Duodenal mucosa (tissue), 2 donors: ENCODE results near the gene NFKBIL1.

Experiments used
- H3K27ac ChIP-seq: one replicate; pipeline ENCODE4 v1.7.0; 2013; ENCODE audit warnings: low read depth, low read length
- H3K27me3 ChIP-seq, 2 donors: one replicate each; pipeline ENCODE4 v1.7.0; 2013; ENCODE audit warnings: low read length in 2 of 2, control low read depth in 1 of 2; ENCODE audit not compliant: insufficient read depth in 2 of 2, control insufficient read depth in 1 of 2
- H3K36me3 ChIP-seq, 2 donors: one replicate each; pipeline ENCODE4 v1.7.0; 2013; ENCODE audit warnings: low read length in 2 of 2, control low read depth in 1 of 2; ENCODE audit not compliant: insufficient read depth in 2 of 2, control insufficient read depth in 1 of 2
- H3K4me1 ChIP-seq, 2 donors: one replicate each; pipeline ENCODE4 v1.7.0; 2013; ENCODE audit warnings: low read length in 2 of 2, control low read depth in 1 of 2; ENCODE audit not compliant: insufficient read depth in 2 of 2, control insufficient read depth in 1 of 2
- H3K4me3 ChIP-seq, 2 donors: one replicate each; pipeline ENCODE4 v1.7.0; 2013; ENCODE audit warnings: low read length in 2 of 2, low read depth in 1 of 2
- H3K9ac ChIP-seq, 2 donors: one replicate each; pipeline ENCODE4 v1.7.0; 2013; ENCODE audit warnings: low read length in 2 of 2, low read depth in 1 of 2
- H3K9me3 ChIP-seq, 2 donors: one replicate each; pipeline ENCODE4 v1.7.0; 2013; ENCODE audit warnings: low read length in 2 of 2, control low read depth in 1 of 2; ENCODE audit not compliant: control insufficient read depth in 1 of 2

NFKBIL1 gene

DNA sequence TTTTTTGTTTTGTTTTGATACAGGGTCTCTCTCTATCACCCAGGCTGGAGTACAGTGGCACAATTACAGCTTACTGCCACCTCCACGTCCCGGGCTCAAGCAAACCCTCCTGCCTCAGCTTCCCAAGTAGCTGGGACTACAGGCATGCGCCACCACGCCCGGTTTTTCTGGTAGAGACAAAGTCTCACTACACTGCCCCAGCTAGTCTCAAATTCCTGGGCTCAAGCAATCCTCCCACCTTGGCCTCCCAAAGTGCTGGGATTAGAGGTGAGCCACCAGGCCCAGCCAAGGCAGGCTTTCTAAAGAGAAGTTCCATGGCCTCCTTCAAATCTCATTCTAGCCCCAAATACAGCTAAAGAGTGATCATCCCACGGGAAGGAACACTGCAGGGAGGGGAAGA is 13.4 kb upstream of the NFKBIL1 start:
- Histone ChIP-seq H3K9ac (no peak overlapping the region), H3K9me3 (no peaks in the 10 kb centered on the region), H3K4me1 (peaks cover 4 to 7% of the 10 kb centered on the region in 2 donors), H3K27me3 (no peaks in the 10 kb centered on the region), H3K36me3 (peaks cover 56 to 93% of the 10 kb centered on the region in 2 donors), H3K27ac (no peak overlapping the region), H3K4me3 (no peak overlapping the region)

- Histone ChIP-seq H3K27me3 (no peaks in the 10 kb centered on the region), H3K9ac (no peak overlapping the region), H3K36me3 (peaks cover 62 to 96% of the 10 kb centered on the region in 2 donors), H3K27ac (no peak overlapping the region), H3K9me3 (no peaks in the 10 kb centered on the region), H3K4me1 (peaks cover 10 to 13% of the 10 kb centered on the region in 2 donors), H3K4me3 (no peak overlapping the region)
These were observed 12.8 kb upstream of the NFKBIL1 start for GRCh38 chr6:31534521-31535040.

DNA sequence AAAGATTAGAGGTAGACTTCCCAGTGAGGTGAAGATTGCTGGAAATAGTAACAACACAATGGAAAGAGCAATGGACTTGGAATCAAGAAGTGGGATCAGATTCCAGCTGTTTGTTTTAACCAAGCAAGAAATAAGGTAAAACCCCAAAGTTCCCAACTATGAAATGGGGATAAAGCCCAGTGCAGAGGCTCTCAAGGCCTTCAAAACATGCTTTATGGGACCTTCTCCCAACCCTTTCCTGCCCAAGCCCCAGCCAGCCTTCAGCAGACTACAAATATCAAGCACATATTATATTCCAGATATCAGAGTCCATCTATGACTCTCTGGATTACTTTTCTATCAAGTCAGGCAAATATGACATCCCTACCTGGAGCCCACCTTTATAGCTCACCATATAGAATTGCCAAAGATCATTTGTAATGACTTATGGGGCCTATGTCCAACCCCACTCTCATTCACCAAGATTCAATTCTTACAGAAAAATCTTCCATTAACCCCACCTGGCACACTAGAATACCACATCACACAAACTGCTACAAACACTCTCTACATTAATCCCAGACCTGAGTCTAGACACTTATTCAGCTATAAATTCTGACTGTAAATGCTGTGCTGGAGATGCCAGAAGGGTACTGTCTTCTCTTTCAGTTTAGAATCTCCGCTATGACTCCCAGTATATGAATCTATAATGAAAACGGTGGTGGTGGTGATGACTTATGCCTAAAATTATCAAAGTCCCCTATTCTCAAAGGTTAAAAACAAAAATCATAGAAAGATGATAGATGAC is 11.7 kb upstream of the NFKBIL1 start:
- H3K9me3 ChIP-seq = no peaks in the 10 kb centered on the region
- peaks cover 20 to 23% of the 10 kb centered on the region in 2 donors for H3K4me1 ChIP-seq
- H3K9ac ChIP-seq = no peak overlapping the region
- no peak overlapping the region for H3K4me3 ChIP-seq
- H3K27me3 ChIP-seq = no peaks in the 10 kb centered on the region
- H3K27ac ChIP-seq = no peak overlapping the region
- peaks cover 59 to 95% of the 10 kb centered on the region in 2 donors for H3K36me3 ChIP-seq

DNA sequence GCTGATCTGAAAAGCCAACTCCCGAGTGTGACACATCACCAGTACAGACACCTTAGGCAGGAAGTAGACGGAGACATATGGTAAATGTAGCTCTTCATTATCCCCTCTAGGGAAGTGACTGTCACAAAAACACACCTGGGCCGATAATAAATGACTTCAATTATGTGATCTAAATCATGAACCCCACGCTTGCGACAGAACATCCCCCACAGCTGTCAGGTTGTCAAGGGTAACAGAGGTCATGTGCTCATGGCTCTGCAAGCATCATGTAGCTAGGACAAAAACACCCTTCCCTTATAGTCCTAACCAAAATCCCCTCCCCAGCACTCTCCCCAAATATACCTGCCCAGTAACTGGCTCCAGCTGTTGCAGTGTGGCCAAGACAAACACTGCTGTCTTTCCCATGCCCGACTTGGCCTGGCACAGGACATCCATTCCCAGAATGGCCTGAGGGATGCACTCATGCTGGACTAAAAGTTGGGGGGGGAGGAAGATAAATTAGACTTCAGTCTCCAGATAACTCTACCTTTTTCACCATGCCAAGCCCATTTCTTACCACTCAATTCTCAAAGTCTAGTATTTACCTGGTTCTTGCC is 8.5 kb upstream of the NFKBIL1 start:
- Histone ChIP-seq H3K4me1 (peaks cover 26% of the 10 kb centered on the region in 2 donors), H3K36me3 (peaks cover 46 to 64% of the 10 kb centered on the region in 2 donors), H3K9ac (peak overlapping the region in 1 of 2 donors; percentile 95), H3K4me3 (peak overlapping the region in 1 of 2 donors; percentile 85), H3K27me3 (no peaks in the 10 kb centered on the region), H3K9me3 (no peaks in the 10 kb centered on the region), H3K27ac (no peak overlapping the region)

GRCh38 chr6:31540640-31541039 is 6.8 kb upstream of the NFKBIL1 start:
- H3K27ac ChIP-seq = no peak overlapping the region
- peak overlapping the region; percentile 67 to 95 for H3K9ac ChIP-seq
- peaks cover 26% of the 10 kb centered on the region in 2 donors for H3K4me1 ChIP-seq
- peak overlapping the region; percentile 85 to 91 for H3K4me3 ChIP-seq
- H3K36me3 ChIP-seq = peaks cover 30 to 46% of the 10 kb centered on the region in 2 donors
- no peaks in the 10 kb centered on the region for H3K27me3 ChIP-seq
- H3K9me3 ChIP-seq = no peaks in the 10 kb centered on the region

- peak overlapping the region; percentile 89 for H3K27ac ChIP-seq
- no peaks in the 10 kb centered on the region for H3K9me3 ChIP-seq
- peaks cover 26 to 27% of the 10 kb centered on the region in 2 donors for H3K4me1 ChIP-seq
- peak overlapping the region; percentile 85 to 91 for H3K4me3 ChIP-seq
- H3K9ac ChIP-seq = peak overlapping the region; percentile 67 to 95
- no peaks in the 10 kb centered on the region for H3K27me3 ChIP-seq
- peaks cover 24 to 41% of the 10 kb centered on the region in 2 donors for H3K36me3 ChIP-seq
These were observed 6.2 kb upstream of the NFKBIL1 start for GRCh38 chr6:31541059-31541657.

- no peaks in the 10 kb centered on the region for H3K27me3 ChIP-seq
- peak within 1 kb of the TSS; percentile 89 for H3K27ac ChIP-seq
- H3K4me3 ChIP-seq = peak within 1 kb of the TSS; percentile 85 to 91
- peaks cover 18 to 34% of the 10 kb centered on the region in 2 donors for H3K36me3 ChIP-seq
- H3K9me3 ChIP-seq = no peaks in the 10 kb centered on the region
- H3K9ac ChIP-seq = peak within 1 kb of the TSS; percentile 67 to 95
- H3K4me1 ChIP-seq = peaks cover 26 to 34% of the 10 kb centered on the region in 2 donors
These were observed 5.5 kb upstream of the NFKBIL1 start, which contains the start of gene DDX39B for GRCh38 chr6:31541658-31542521. DDX39B (minus strand) TSS chr6:31542003; CDS start chr6:31540532, 1,471 bp downstream.

DNA sequence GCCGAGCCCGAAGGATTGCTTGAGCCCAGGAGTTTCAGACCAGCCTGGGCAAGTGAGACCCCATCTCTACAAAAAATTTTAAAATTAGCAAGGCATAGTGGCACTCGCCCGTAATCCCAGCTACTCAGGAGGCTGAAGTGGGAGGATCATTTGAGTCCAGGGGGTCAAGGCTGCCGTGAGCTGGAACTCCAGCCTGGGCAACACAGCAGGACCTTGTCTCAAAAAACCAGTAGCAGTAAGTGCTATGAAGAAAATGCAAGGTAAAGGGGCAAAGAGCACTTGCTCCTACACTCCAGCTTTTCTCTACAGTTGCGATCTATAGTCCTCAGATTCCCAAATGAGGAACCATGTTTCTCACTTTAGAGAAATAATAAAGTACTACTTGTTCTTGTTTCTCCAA is 3.8 kb upstream of the NFKBIL1 start:
- no peak overlapping the region for H3K9ac ChIP-seq

GRCh38 chr6:31544676-31545075 is 2.7 kb upstream of the NFKBIL1 start:
- Histone ChIP-seq H3K9ac (no peak overlapping the region), H3K9me3 (no peaks in the 10 kb centered on the region), H3K4me3 (no peak overlapping the region), H3K27me3 (no peaks in the 10 kb centered on the region), H3K36me3 (peaks cover 5 to 14% of the 10 kb centered on the region in 2 donors), H3K4me1 (peaks cover 25 to 35% of the 10 kb centered on the region in 2 donors), H3K27ac (no peak overlapping the region)

More for the DNA sequence above, 3.8 kb upstream of the NFKBIL1 start:
- H3K36me3 ChIP-seq = peaks cover 15 to 18% of the 10 kb centered on the region in 2 donors
- no peaks in the 10 kb centered on the region for H3K9me3 ChIP-seq
- H3K4me3 ChIP-seq = no peak overlapping the region
- no peak overlapping the region for H3K27ac ChIP-seq
- H3K4me1 ChIP-seq = peaks cover 32 to 44% of the 10 kb centered on the region in 2 donors
- H3K27me3 ChIP-seq = no peaks in the 10 kb centered on the region
